ENCODE measurements around the gene SLC25A42. TPM values are rescaled to one million over a fixed set of nuclear protein-coding genes. Genes with fewer than 3 reads are reported as not detected.
A peak's percentile ranks its signal among the peaks of the same experiment; 100 is the strongest.

SLC25A42 gene
- total RNA-seq, 3 donors from 2014 or later, result 9.4 to 11.7 (median 9.8) TPM

- H3K9me3 ChIP-seq, result no peaks in the 10 kb centered on the region
- TF ChIP-seq CTCF (IDR thresholded peaks at IDR 0.05), result no peak
- intact Hi-C loops (cut with DNase I, micrococcal nuclease), result loop anchor here in 1 of 2 donors (10.0 kb wide), 1 partner anchor 56 kb away; no protein-coding TSS in a partner anchor
- DNase-seq (peak in 1 of 3 donors; percentile 37), ATAC-seq (peak; percentile 34)
- peaks cover 4% of the 10 kb centered on the region for H3K4me1 ChIP-seq (ENCODE audit: low read depth)
- H3K4me3 ChIP-seq, result no peak overlapping the region
- H3K36me3 ChIP-seq (ENCODE audit: low read depth), result no peaks in the 10 kb centered on the region
Measured at GRCh38 chr19:19111136-19111835, 47.5 kb downstream of the SLC25A42 start.

GRCh38 chr19:19111967-19112580 lies 48.3 kb downstream of the SLC25A42 start:
- H3K4me1 ChIP-seq (ENCODE audit: low read depth), result peaks cover 4% of the 10 kb centered on the region
- H3K9me3 ChIP-seq, result no peaks in the 10 kb centered on the region
- no peaks in the 10 kb centered on the region for H3K36me3 ChIP-seq (ENCODE audit: low read depth)
- H3K4me3 ChIP-seq, result no peak overlapping the region
- intact Hi-C loops (cut with DNase I, micrococcal nuclease), result loop anchor here in 1 of 2 donors (10.0 kb wide), 1 partner anchor 57 kb away; no protein-coding TSS in a partner anchor
- DNase-seq (no peak), ATAC-seq (no peak)
- TF ChIP-seq CTCF (IDR thresholded peaks at IDR 0.05), result no peak

GRCh38 chr19:19113040-19113626 lies 49.3 kb downstream of the SLC25A42 start:
- ATAC-seq, result no peak

DNA sequence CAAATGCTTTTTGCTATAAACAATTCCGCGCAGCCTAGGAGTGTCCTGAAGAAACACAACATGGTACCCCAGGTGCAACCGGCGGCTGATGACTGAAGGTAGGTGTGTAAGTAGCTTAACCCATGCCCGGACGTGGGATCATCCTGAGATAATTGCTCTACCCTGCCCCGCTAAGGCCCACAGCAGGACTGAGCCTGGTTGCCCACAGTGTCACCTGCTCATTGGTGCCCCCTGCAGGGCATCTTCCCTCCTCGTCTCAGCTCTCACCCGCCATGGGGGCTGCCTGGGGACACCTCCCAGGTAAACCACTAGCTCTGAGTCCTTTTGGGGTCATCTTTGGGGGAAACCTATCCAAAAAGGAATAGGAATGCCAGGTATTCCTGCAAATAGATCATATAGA lies 52.2 kb downstream of the SLC25A42 start:
- peak; percentile 29 for TF ChIP-seq CTCF (IDR thresholded peaks at IDR 0.05)
- intact Hi-C loops (cut with DNase I, micrococcal nuclease), result loop anchor here in 1 of 2 donors (10.0 kb wide), 1 partner anchor 61 kb away; no protein-coding TSS in a partner anchor
- DNase-seq (peak in 2 of 3 donors; percentile 62 to 67), ATAC-seq (peak; percentile 65)
- no peak overlapping the region for H3K4me3 ChIP-seq
- H3K4me1 ChIP-seq (ENCODE audit: low read depth), result no peaks in the 10 kb centered on the region
- no peaks in the 10 kb centered on the region for H3K36me3 ChIP-seq (ENCODE audit: low read depth)
- no peaks in the 10 kb centered on the region for H3K9me3 ChIP-seq

More at GRCh38 chr19:19113040-19113626, 49.3 kb downstream of the SLC25A42 start:
- no peak overlapping the region for H3K4me3 ChIP-seq
- no peak for DNase-seq
- intact Hi-C loops (cut with DNase I, micrococcal nuclease), result loop anchor here in 1 of 2 donors (10.0 kb wide), 1 partner anchor 58 kb away; no protein-coding TSS in a partner anchor
- no peaks in the 10 kb centered on the region for H3K9me3 ChIP-seq
- TF ChIP-seq CTCF (IDR thresholded peaks at IDR 0.05), result no peak
- H3K36me3 ChIP-seq (ENCODE audit: low read depth), result no peaks in the 10 kb centered on the region
- H3K4me1 ChIP-seq (ENCODE audit: low read depth), result peaks cover 4% of the 10 kb centered on the region

DNA sequence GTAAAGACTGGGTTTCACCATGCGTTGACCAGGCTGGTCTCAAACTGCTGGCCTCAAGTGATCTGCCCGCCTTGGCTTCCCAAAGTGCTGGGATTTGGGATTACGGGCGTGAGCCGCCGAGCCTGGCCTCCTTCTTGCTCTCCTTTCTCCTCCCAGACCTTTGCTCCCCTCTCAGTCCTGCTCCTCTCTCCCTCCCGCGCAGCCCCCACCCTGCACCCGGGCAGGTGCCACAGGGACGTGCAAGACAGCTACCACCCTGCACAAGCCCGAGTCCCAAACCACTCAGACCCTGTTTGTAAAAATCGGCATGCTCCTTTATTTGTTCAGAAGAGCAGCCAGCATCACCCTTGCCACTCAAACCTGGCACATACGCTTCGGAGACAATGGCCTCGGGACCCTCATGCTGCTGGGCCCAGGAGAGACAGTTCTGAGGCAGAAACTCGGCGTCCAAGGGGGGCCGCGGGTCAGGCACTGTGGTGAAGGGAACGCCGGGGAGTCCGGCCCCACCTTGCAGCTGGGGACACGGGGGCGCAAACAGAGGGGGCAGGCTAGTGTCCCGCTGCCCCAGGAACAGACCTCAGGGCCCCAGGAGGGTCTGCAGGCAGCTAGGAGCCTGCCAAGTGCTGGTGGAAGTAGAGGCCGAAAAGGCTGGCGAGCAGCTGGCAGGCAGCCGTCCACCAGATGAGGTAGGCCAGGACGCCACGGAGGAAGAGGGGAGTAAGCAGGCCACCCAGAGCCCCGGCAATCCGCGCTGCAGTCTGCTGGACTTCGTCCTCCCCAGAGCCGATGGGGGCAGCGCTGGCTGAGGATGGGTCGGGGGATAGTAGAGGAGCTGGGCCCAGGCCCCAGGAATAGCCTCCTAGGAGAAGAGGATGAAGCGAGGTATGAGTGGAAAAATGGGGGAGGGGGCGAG lies 55.8 kb downstream of the SLC25A42 start:
- no peaks in the 10 kb centered on the region for H3K9me3 ChIP-seq
- ATAC-seq (no peak), DNase-seq (no peak)
- TF ChIP-seq CTCF (IDR thresholded peaks at IDR 0.05), result no peak
- intact Hi-C loops (cut with DNase I, micrococcal nuclease), result loop anchor here in 1 of 2 donors (10.0 kb wide), 1 partner anchor 65 kb away; no protein-coding TSS in a partner anchor
- H3K36me3 ChIP-seq (ENCODE audit: low read depth), result no peaks in the 10 kb centered on the region
- no peak overlapping the region for H3K4me3 ChIP-seq
- H3K4me1 ChIP-seq (ENCODE audit: low read depth), result no peaks in the 10 kb centered on the region
